ENCODE results near the gene COL18A1.

COL18A1 gene

GRCh38 chr21:45428534-45428933 lies 23.6 kb downstream of the COL18A1 start:
- TF ChIP-seq, protein P1, sequence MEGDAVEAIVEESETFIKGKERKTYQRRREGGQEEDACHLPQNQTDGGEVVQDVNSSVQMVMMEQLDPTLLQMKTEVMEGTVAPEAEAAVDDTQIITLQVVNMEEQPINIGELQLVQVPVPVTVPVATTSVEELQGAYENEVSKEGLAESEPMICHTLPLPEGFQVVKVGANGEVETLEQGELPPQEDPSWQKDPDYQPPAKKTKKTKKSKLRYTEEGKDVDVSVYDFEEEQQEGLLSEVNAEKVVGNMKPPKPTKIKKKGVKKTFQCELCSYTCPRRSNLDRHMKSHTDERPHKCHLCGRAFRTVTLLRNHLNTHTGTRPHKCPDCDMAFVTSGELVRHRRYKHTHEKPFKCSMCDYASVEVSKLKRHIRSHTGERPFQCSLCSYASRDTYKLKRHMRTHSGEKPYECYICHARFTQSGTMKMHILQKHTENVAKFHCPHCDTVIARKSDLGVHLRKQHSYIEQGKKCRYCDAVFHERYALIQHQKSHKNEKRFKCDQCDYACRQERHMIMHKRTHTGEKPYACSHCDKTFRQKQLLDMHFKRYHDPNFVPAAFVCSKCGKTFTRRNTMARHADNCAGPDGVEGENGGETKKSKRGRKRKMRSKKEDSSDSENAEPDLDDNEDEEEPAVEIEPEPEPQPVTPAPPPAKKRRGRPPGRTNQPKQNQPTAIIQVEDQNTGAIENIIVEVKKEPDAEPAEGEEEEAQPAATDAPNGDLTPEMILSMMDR (IDR thresholded peaks at IDR 0.05; ENCODE audit: low read depth, low read length) = no peak
- no peak for DNase-seq (ENCODE audit: extremely low read depth, low read depth)

DNA sequence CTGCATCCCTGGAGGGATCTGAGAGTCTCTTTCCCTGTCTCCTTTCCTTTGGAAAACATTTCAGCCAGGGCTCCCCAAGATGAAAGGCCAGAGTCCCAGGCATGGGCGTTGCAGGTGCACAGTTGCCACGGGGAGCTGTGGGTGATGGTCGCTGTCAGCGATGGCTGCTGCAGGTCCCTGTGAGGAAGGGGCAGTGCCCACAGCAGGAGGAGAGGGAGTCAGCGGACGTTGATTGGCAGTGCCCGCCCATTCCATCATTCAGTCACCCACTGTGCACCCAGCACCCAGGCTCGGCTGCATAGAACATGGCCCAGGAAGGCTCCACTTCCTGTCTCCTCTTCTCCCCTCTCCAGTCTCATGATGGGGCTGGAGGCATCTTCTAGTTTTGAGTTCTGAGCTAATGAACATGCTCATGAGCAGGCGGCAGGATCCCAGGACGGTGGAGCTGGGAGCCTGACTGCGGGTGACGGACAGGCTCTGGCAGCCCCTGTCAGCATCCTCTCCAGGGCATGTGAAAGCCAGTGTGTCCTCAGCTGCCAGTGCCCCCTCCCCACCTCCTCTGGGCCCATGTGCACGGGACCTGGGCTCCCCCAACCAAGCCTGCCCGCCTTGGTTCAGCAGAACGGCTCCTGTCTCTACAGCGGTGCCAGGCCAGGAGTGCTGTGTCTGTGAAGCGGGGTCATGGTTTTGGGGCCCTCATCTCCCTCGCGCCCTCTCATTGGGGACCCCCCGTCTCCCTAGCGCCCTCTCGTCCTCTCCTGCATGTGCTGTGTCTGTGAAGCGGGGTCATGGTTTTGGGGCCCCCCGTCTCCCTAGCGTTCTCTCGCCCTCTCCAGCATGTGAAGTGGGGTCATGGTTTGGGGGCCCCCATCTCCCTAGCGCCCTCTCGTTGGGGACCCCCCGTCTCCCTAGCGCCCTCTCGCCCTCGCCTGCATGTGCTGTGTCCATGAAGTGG lies 24.5 kb downstream of the COL18A1 start:
- TF ChIP-seq, protein P1 (IDR thresholded peaks at IDR 0.05; ENCODE audit: low read depth, low read length) = no peak

GRCh38 chr21:45430521-45431501 lies 25.8 kb downstream of the COL18A1 start:
- DNase-seq (ENCODE audit: extremely low read depth, low read depth) = no peak
- TF ChIP-seq, protein P1 (IDR thresholded peaks at IDR 0.05; ENCODE audit: low read depth, low read length) = no peak

More for the DNA sequence above, 24.5 kb downstream of the COL18A1 start:
- no peak for DNase-seq (ENCODE audit: extremely low read depth, low read depth)

DNA sequence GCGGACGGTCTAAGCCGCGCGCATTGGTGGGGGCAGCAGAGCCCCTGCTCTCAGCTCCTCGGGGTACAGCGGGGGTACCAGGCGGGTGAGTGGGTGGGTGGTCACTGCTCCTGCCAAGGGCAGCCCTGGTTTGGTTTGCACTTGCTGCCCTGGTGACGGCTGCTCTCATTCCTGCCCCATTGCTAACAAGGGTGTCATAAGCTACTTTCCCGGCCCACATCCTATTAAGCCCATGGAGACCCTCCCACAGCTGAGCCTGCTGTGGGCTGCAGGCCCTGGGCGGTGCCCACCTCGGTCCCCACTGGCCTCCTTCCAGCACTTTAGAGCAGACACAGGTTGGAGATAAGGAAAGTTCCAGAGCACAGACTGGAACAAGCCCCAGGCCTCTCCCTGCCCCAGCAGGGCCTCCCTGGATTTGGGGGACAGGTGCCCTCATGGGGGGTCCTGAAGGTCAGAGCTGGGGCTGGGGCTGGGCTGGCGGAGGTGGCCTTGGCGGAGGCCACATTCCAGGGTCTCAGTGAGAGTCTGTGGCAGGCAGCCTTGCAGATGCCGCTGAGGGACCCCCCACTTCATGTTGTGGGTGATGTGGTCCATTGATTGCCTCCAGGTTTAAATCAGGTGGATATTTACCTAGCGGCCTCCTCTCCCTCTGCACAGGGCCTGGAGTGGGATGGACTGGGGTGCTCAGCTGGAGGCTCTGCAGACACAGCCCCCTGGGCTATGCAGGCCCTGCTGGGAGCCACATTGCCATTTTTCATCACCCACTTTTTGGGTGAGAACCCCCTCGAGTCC lies 27.0 kb downstream of the COL18A1 start:
- DNase-seq (ENCODE audit: extremely low read depth, low read depth) = no peak
- TF ChIP-seq, protein P1 (IDR thresholded peaks at IDR 0.05; ENCODE audit: low read depth, low read length) = no peak

DNA sequence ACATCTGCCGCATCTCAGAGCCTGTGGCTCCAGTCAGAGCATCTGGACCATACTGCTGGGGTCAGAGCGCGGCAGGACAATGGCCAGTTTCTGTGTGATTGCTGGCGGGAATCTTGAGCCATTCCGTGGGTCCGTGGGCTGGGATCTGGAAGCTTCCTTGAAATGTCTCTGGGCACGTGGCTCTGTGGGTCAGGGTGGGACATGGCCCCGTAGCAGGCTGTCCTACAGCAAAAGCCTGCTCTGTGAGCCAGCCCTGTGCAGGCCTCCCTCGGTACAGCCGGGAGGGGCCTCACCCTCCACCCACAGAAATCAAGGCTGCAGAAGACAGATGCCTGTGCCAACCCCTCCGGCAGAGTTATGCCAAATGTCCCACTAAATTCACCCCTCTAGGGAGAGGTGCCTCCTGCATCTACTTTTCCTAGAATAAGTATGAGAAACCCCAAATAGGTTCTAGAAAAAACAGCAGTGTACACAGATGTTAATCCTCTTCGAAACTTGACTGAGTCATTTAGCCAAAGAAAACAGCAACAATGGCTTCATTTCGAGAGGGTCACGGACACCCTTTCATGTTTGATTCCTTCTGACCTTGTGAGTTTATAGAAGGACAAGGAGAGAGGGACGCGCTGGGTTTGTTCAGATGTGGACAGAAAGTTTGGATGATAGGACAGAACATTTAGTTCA lies 27.8 kb downstream of the COL18A1 start:
- DNase-seq (ENCODE audit: extremely low read depth, low read depth) = no peak

DNA sequence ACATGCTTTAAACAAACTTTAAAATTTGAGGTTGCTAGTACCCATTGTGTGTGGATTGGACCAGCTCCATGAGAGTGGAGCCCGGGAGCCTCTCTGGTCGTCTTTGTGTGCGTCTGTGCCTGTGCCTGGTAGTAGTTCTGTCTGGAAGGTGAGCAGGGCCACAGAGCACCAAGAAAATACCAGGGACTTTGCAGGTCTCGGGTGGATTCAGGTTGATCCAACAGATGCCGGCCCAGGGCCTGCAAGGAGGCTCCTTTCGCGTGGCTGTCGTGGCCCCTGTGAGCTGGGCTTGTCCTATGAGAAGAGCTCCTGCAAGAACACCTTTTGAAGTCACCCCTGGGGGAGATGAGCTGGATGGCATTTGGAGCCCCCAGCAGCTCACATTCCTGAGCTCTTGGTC lies 28.3 kb downstream of the COL18A1 start:
- TF ChIP-seq, protein P1 (IDR thresholded peaks at IDR 0.05; ENCODE audit: low read depth, low read length) = no peak
- DNase-seq (ENCODE audit: extremely low read depth, low read depth) = no peak

More for the DNA sequence above, 27.8 kb downstream of the COL18A1 start:
- TF ChIP-seq, protein P1 (IDR thresholded peaks at IDR 0.05; ENCODE audit: low read depth, low read length) = no peak
